ENCODE data around the gene CALML5. TPM values are rescaled to one million over a fixed set of nuclear protein-coding genes. Genes with fewer than 3 reads are reported as not detected.

CALML5 gene
- total RNA-seq, 1 experiment from 2014 or later: not detected

DNA sequence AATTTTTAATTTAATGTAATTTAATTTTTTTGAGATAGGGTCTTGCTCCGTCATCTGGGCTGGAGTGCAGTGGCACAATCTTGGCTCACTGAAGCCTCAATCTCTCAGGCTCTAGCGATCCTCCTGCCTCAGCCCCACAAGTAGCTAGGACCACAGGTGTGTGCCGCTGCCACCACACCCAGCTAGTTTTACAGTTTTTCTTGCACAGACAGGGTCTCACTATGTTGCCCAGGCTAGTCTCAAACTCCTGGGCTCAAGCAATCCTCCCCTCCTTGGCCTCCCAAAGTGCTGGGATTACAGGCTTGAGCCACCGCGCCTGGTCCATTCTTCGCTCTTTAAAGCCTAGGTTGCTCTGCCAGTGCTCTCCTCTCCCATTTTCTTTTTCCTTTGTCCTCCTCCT, 38.3 kb upstream of the CALML5 start:
- POLR2A ChIA-PET (ENCODE audit: unreplicated experiment): no interaction called here
- H3K4me2 ChIP-seq (ENCODE audit: low read length): no peak overlapping the region

DNA sequence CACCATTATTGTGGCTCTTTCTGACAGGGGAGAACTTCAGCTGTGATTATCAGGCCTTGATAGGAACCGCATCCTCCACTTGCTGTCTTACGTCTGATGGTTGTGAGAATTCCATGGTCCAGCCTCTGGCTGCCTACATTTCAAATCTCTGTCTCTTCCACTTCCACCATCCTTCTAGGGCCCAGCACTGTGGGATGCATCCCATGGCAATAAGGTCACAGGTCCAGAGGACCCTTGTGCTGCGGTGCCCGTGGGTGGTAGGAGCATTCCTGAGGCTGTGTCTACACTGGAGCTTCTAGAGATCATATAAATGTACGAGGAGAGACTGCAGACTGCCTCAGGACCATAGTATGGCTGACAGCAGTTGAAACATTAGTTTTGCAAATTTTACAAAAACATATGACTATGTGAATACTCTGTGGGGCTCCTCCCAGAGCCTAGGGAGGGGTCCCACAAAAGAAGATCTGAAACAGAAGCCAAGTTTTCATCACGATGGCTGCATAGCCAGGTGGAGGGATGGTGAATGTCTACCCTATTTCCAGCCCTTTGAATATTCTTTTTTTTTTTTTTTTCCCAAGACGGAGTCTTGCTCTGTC, 37.2 kb upstream of the CALML5 start:
- H3F3A ChIP-seq (ENCODE audit: low read length, unreplicated experiment): no peaks in the 10 kb centered on the region
- POLR2A ChIA-PET (ENCODE audit: unreplicated experiment): interaction anchor here (0.6 kb wide), 1 partner anchor 10 kb away, joined by 3 read pairs; no protein-coding TSS in a partner anchor
- ATAC-seq (no peak), DNase-seq (no peak)
- H3K4me1 ChIP-seq (ENCODE audit: insufficient read depth, low read length): peaks cover 5% of the 10 kb centered on the region
- no peaks in the 10 kb centered on the region for H3K9me2 ChIP-seq (replicated peaks; ENCODE audit: low read length)
- no peak overlapping the region for H3K27ac ChIP-seq (ENCODE audit: low read length)
- BruUV-seq (replicated peaks): no TSS peak
- no peaks in the 10 kb centered on the region for H3K27me3 ChIP-seq (ENCODE audit: low read length)
- H3K79me2 ChIP-seq (ENCODE audit: low read length): no peaks in the 10 kb centered on the region
- intact Hi-C loops (cut with micrococcal nuclease): no loop called here
- no peak overlapping the region for H3K4me3 ChIP-seq (ENCODE audit: low read length)
- H3K4me2 ChIP-seq (ENCODE audit: low read length): no peak overlapping the region
- no peaks in the 10 kb centered on the region for H4K20me1 ChIP-seq (ENCODE audit: low read length)
- no peak overlapping the region for H2AFZ ChIP-seq (ENCODE audit: low read length)
- H3K36me3 ChIP-seq (ENCODE audit: low read depth, low read length): no peaks in the 10 kb centered on the region
- H3K9ac ChIP-seq (ENCODE audit: low read length): no peak overlapping the region
- TF ChIP-seq, protein P1, sequence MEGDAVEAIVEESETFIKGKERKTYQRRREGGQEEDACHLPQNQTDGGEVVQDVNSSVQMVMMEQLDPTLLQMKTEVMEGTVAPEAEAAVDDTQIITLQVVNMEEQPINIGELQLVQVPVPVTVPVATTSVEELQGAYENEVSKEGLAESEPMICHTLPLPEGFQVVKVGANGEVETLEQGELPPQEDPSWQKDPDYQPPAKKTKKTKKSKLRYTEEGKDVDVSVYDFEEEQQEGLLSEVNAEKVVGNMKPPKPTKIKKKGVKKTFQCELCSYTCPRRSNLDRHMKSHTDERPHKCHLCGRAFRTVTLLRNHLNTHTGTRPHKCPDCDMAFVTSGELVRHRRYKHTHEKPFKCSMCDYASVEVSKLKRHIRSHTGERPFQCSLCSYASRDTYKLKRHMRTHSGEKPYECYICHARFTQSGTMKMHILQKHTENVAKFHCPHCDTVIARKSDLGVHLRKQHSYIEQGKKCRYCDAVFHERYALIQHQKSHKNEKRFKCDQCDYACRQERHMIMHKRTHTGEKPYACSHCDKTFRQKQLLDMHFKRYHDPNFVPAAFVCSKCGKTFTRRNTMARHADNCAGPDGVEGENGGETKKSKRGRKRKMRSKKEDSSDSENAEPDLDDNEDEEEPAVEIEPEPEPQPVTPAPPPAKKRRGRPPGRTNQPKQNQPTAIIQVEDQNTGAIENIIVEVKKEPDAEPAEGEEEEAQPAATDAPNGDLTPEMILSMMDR (conservative IDR thresholded peaks at IDR 0.05; ENCODE audit: low read depth, low read length): no peak
- TF ChIP-seq EZH2phosphoT487 (IDR thresholded peaks at IDR 0.05; ENCODE audit: borderline replicate concordance, low read length) (no peak), EZH2 (IDR thresholded peaks at IDR 0.05; ENCODE audit: low read length, unreplicated experiment) (no peak)
- no peaks in the 10 kb centered on the region for H3K9me3 ChIP-seq (ENCODE audit: low read length)
- CTCF ChIA-PET: no interaction called here

More for the DNA sequence above, 38.3 kb upstream of the CALML5 start:
- no peaks in the 10 kb centered on the region for H3K9me2 ChIP-seq (replicated peaks; ENCODE audit: low read length)
- no peak for DNase-seq
- H3K27me3 ChIP-seq (ENCODE audit: low read length): no peaks in the 10 kb centered on the region
- BruUV-seq (replicated peaks): no TSS peak
- no peaks in the 10 kb centered on the region for H4K20me1 ChIP-seq (ENCODE audit: low read length)
- peaks cover under 1% of the 10 kb centered on the region; the same call in 1 of the 2 replicates for H3K36me3 ChIP-seq (ENCODE audit: low read depth, low read length)
- intact Hi-C loops (cut with micrococcal nuclease): no loop called here
- H3K4me1 ChIP-seq (ENCODE audit: insufficient read depth, low read length): peaks cover 5% of the 10 kb centered on the region
- no peaks in the 10 kb centered on the region for H3K79me2 ChIP-seq (ENCODE audit: low read length)
- H3K9me3 ChIP-seq (ENCODE audit: low read length): no peaks in the 10 kb centered on the region
- TF ChIP-seq EZH2 (IDR thresholded peaks at IDR 0.05; ENCODE audit: low read length, unreplicated experiment): no peak
- TF ChIP-seq EZH2phosphoT487 (IDR thresholded peaks at IDR 0.05; ENCODE audit: borderline replicate concordance, low read length): no peak
- TF ChIP-seq, protein P1 (conservative IDR thresholded peaks at IDR 0.05; ENCODE audit: low read depth, low read length): no peak
- ATAC-seq: no peak
- no peaks in the 10 kb centered on the region for H3F3A ChIP-seq (ENCODE audit: low read length, unreplicated experiment)
- CTCF ChIA-PET: no interaction called here
- H2AFZ ChIP-seq (ENCODE audit: low read length): no peak overlapping the region
- H3K9ac ChIP-seq (ENCODE audit: low read length): no peak overlapping the region
- H3K4me3 ChIP-seq (ENCODE audit: low read length): no peak overlapping the region
- H3K27ac ChIP-seq (ENCODE audit: low read length): no peak overlapping the region
